Stomach (tissue), 9 donors: Measurements from ENCODE around the gene GRK4. TPM values are rescaled to one million over a fixed set of nuclear protein-coding genes. Genes with fewer than 3 reads are reported as not detected.

Experiments
- DNase-seq, 2 donors: peaks; one replicate each; pipeline versions ENCODE4 v3.0.0 to v3.0.0-alpha.2; 2013 to 2019
- H3K27ac ChIP-seq, 5 donors: fragments of 200-600 bp in 4 of 5; sonication (generic) in 4 of 5; one replicate each; pipeline ENCODE4 v1.5.1; 2013 to 2019; ENCODE audit warnings: mild to moderate bottlenecking in 1 of 5, moderate library complexity in 1 of 5
- H3K27me3 ChIP-seq, 3 donors: fragments of 200-600 bp; sonication (generic); one replicate each; pipeline ENCODE4 v1.5.1; 2017 to 2019; ENCODE audit warnings: mixed run types in 1 of 3
- H3K36me3 ChIP-seq, 4 donors: fragments of 200-600 bp; sonication (generic); 1 replicate in 3 of 4; 2 replicates in 1 of 4; pipeline ENCODE4 v1.5.1; 2016 to 2019
- H3K4me1 ChIP-seq, 4 donors: fragments of 200-600 bp; sonication (generic); one replicate each; pipeline ENCODE4 v1.5.1; 2016 to 2019
- H3K4me3 ChIP-seq, 4 donors: fragments of 200-600 bp; sonication (generic) in 3 of 4; one replicate each; pipeline ENCODE4 v1.5.1; 2016 to 2019; ENCODE audit warnings: mild to moderate bottlenecking in 1 of 4
- H3K9me3 ChIP-seq, 4 donors: fragments of 200-600 bp; sonication (generic); one replicate each; pipeline ENCODE4 v1.5.1; 2016 to 2019
- CTCF ChIP-seq, 7 experiments: fragments of 450-650 bp in 4 of 7; fragments of 200-600 bp in 3 of 7; sonication (generic) in 3 of 7; IDR thresholded peaks; one replicate each; pipeline ENCODE4 v1.5.1; 2016 to 2019; ENCODE audit warnings: antibody characterized with exemption in 7 of 7, control low read depth in 2 of 7, mild to moderate bottlenecking in 1 of 7
- EP300 ChIP-seq: sonication (generic); formaldehyde crosslinking; IDR thresholded peaks from one replicate; pipeline ENCODE4 v1.6.1; 2017; ENCODE audit warnings: antibody characterized with exemption
- POLR2A ChIP-seq, 4 donors: fragments of 450-650 bp; IDR thresholded peaks; one replicate each; pipeline ENCODE4 v1.6.1; 2016; ENCODE audit warnings: antibody characterized with exemption in 4 of 4, control low read depth in 2 of 4, mild to moderate bottlenecking in 1 of 4, moderate library complexity in 1 of 4
- POLR2AphosphoS5 ChIP-seq, 3 donors: sonication (generic); formaldehyde crosslinking; IDR thresholded peaks; one replicate each; pipeline ENCODE4 v1.6.1; 2016; ENCODE audit warnings: antibody characterized with exemption in 3 of 3
- WGBS, 5 donors: extraction: QIAGEN DNeasy Blood & Tissue Kit in 3 of 5; methylation state at CpG; one replicate each; pipeline versions ENCODE4 v1.1.5 to v1.1.7; 2013 to 2018; 5-methylcytosine and 5-hydroxymethylcytosine counted together
- intact Hi-C: fragments of 100-400 bp; cut with DNase I; formaldehyde crosslinking; loops from one replicate; pipeline ENCODE4 v1.15.1; 2023; ENCODE audit warnings: low total_unique reads
- polyA plus RNA-seq, 3 donors: library from polyadenylated mRNA; stranded (reverse); fragments of 200-250 nt; gene quantifications; one replicate each; pipeline ENCODE4 v1.2.3, GENCODE V29; 2013
- total RNA-seq, 5 donors: library from RNA; depleted of rRNA; stranded (reverse); fragments of >200 nt; gene quantifications; one replicate each; pipeline versions ENCODE4 v1.1.0 to v1.2.3, GENCODE V29; 2014 to 2016
- donor health status: healthy with polysubstance abuse.
- donor health status: Bipolar disorder and iron deficiency.
- donor health status: healthy.

GRK4 gene
- total and polyA plus RNA-seq, 8 donors, result 0.58 to 11.9 (median 5.1) TPM

- intact Hi-C loops, result no loop called here
- peak overlapping the region in 2 of 5 donors; percentile 13 to 47 for H3K27ac ChIP-seq
- 83 to 90% (median 85%) methylated on average over 27 to 28 of the region's 28 CpGs for WGBS, 5 donors
Observed at GRCh38 chr4:3040452-3041191, 77.3 kb downstream of the GRK4 start.

GRCh38 chr4:3041192-3042142 is 78.1 kb downstream of the GRK4 start:
- TF ChIP-seq EP300, result no peak
- TF ChIP-seq POLR2A (IDR thresholded peaks at IDR 0.05), result no peak
- TF ChIP-seq CTCF (IDR thresholded peaks at IDR 0.05), result no peak
- TF ChIP-seq POLR2AphosphoS5 (IDR thresholded peaks at IDR 0.05), result no peak
- H3K4me3 ChIP-seq, result peak overlapping the region; percentile 34 to 48 (median 41)
- H3K4me1 ChIP-seq, result peaks cover 25 to 56% (median 37%) of the 10 kb centered on the region in 4 donors
- peak overlapping the region; percentile 13 to 72 (median 52) for H3K27ac ChIP-seq
- intact Hi-C loops, result no loop called here
- H3K36me3 ChIP-seq, result no peaks in the 10 kb centered on the region
- H3K27me3 ChIP-seq, result peaks cover 0 to 27% (median 0%) of the 10 kb centered on the region in 3 donors
- WGBS, 5 donors, result 2 to 39% (median 37%) methylated on average over 8 to 57 of the region's 57 CpGs
- peak; percentile 35 to 62 for DNase-seq
- H3K9me3 ChIP-seq, result no peaks in the 10 kb centered on the region

More at GRCh38 chr4:3040452-3041191, 77.3 kb downstream of the GRK4 start:
- H3K27me3 ChIP-seq, result peaks cover 0 to 27% (median 0%) of the 10 kb centered on the region in 3 donors
- H3K36me3 ChIP-seq, result no peaks in the 10 kb centered on the region
- TF ChIP-seq POLR2A (IDR thresholded peaks at IDR 0.05), result no peak
- no peak for TF ChIP-seq POLR2AphosphoS5 (IDR thresholded peaks at IDR 0.05)
- TF ChIP-seq EP300, result no peak
- TF ChIP-seq CTCF (IDR thresholded peaks at IDR 0.05), result no peak
- no peak for DNase-seq
- peak overlapping the region; percentile 34 to 48 (median 41) for H3K4me3 ChIP-seq
- H3K4me1 ChIP-seq, result peaks cover 25 to 54% (median 37%) of the 10 kb centered on the region in 4 donors
- H3K9me3 ChIP-seq, result no peaks in the 10 kb centered on the region

- Histone ChIP-seq H3K4me1 (peaks cover 25 to 53% (median 33%) of the 10 kb centered on the region in 4 donors), H3K36me3 (no peaks in the 10 kb centered on the region), H3K4me3 (peak overlapping the region; percentile 34 to 48 (median 41)), H3K27ac (peak overlapping the region in 3 of 5 donors; percentile 52 to 72 (median 62)), H3K27me3 (peaks cover 0 to 27% (median 0%) of the 10 kb centered on the region in 3 donors), H3K9me3 (no peaks in the 10 kb centered on the region)
- no peak for DNase-seq
- 66 to 75% (median 73%) methylated on average over 10 of the region's 10 CpGs for WGBS, 5 donors
- intact Hi-C loops, result no loop called here
- TF ChIP-seq EP300 (no peak), POLR2AphosphoS5 (IDR thresholded peaks at IDR 0.05) (no peak), CTCF (IDR thresholded peaks at IDR 0.05) (no peak), POLR2A (IDR thresholded peaks at IDR 0.05) (no peak)
Observed at GRCh38 chr4:3042226-3042625, 78.9 kb downstream of the GRK4 start.
